B cell (primary cell): ENCODE data around the gene BBS2. TPM values are rescaled to one million over a fixed set of nuclear protein-coding genes. Genes with fewer than 3 reads are reported as not detected.

Source experiments
- ATAC-seq: fragments of 200-7000 bp; cut with Tn5 transposase; one replicate; pipeline ENCODE4 v1.10.0; 2021; ENCODE audit warnings: low read depth, mild to moderate bottlenecking, moderate number of reproducible peaks, moderate library complexity
- CTCF ChIA-PET: fragments of 350-600 bp; sonication (Branson Sonifier 250); formaldehyde crosslinking; loops from one replicate; lab custom pipeline; 2021; ENCODE audit warnings: antibody characterized with exemption, inconsistent platforms; lab: Charles Lee
- POLR2A ChIA-PET: fragments of 350-600 bp; sonication (Branson Sonifier 250); formaldehyde crosslinking; loops from one replicate; lab custom pipeline; 2021; ENCODE audit warnings: antibody characterized with exemption; lab: Charles Lee
- DNase-seq: peaks from one replicate; pipeline ENCODE4 v3.0.0; 2013
- H2AFZ ChIP-seq: 2 replicates; pipeline ENCODE4 v1.6.1; 2012; ENCODE audit warnings: mild to moderate bottlenecking, low read depth, low read length; ENCODE audit not compliant: insufficient read depth, poor library complexity, severe bottlenecking
- H3K27ac ChIP-seq, 2 donors: 1 replicate in 1 of 2; 2 replicates in 1 of 2; pipeline ENCODE4 v1.5.1; 2012 to 2013; ENCODE audit warnings: low read length in 2 of 2, mild to moderate bottlenecking in 2 of 2, moderate library complexity in 1 of 2
- H3K27me3 ChIP-seq, 4 experiments: fragments of 200-600 bp in 1 of 4; sonication (generic) in 1 of 4; replicated peaks in 1 of 4; 1 replicate in 2 of 4; 2 replicates in 2 of 4; pipeline versions ENCODE4 v1.6.1 to v1.7.0; 2013 to 2016; ENCODE audit warnings: low read length in 3 of 4, mild to moderate bottlenecking in 2 of 4, mixed read lengths in 1 of 4, moderate library complexity in 1 of 4; ENCODE audit not compliant: insufficient read depth in 4 of 4, control insufficient read depth in 3 of 4; ENCODE audit errors: control extremely low read depth in 1 of 4
- H3K36me3 ChIP-seq, 2 experiments: replicated peaks in 1 of 2; 1 replicate in 1 of 2; 2 replicates in 1 of 2; pipeline versions ENCODE4 v1.6.1 to v1.7.1; 2013; ENCODE audit warnings: low read length in 1 of 2; ENCODE audit not compliant: insufficient read depth in 2 of 2, control insufficient read depth in 1 of 2; ENCODE audit errors: control extremely low read depth in 1 of 2, extremely low read depth in 1 of 2
- H3K4me1 ChIP-seq, 2 donors: fragments of 200-600 bp in 1 of 2; sonication (generic) in 1 of 2; 1 replicate in 1 of 2; 2 replicates in 1 of 2; pipeline versions ENCODE4 v1.5.1 to v1.6.1; 2013 to 2017; ENCODE audit warnings: low read length in 2 of 2; ENCODE audit not compliant: control insufficient read depth in 2 of 2, insufficient read depth in 2 of 2
- H3K4me2 ChIP-seq: replicated peaks from 2 replicates; pipeline ENCODE3; 2012; ENCODE audit warnings: mild to moderate bottlenecking, low read depth, low read length; ENCODE audit not compliant: poor library complexity, severe bottlenecking
- H3K4me3 ChIP-seq, 5 experiments: fragments of 200-600 bp in 1 of 5; sonication (generic) in 1 of 5; 1 replicate in 3 of 5; 2 replicates in 2 of 5; pipeline versions ENCODE4 v1.5.1 to v1.7.0; 2011 to 2016; ENCODE audit warnings: low read length in 4 of 5, mild to moderate bottlenecking in 4 of 5, low read depth in 2 of 5, control low read depth in 1 of 5, moderate library complexity in 1 of 5; ENCODE audit not compliant: insufficient read depth in 1 of 5; ENCODE audit errors: control extremely low read depth in 1 of 5, extremely low read depth in 1 of 5
- H3K79me2 ChIP-seq: fragments of 200-600 bp; sonication (generic); one replicate; pipeline ENCODE4 v1.6.0; 2016; ENCODE audit warnings: low read length; ENCODE audit not compliant: control insufficient read depth, insufficient read depth
- H3K9ac ChIP-seq: fragments of 200-600 bp; sonication (generic); 2 replicates; pipeline ENCODE4 v1.6.1; 2017; ENCODE audit warnings: mild to moderate bottlenecking, low read length, moderate library complexity
- H3K9me3 ChIP-seq, 3 donors: one replicate each; pipeline versions ENCODE4 v1.6.1 to v1.7.1; 2013; ENCODE audit warnings: low read length in 2 of 3; ENCODE audit not compliant: control insufficient read depth in 2 of 3, insufficient read depth in 1 of 3; ENCODE audit errors: control extremely low read depth in 1 of 3
- H4K20me1 ChIP-seq: 2 replicates; pipeline ENCODE4 v1.6.0; 2012; ENCODE audit warnings: mild to moderate bottlenecking, low read length; ENCODE audit not compliant: insufficient read depth, control insufficient read depth, poor library complexity, severe bottlenecking
- H3K27ac Mint-ChIP-seq: one replicate; pipeline ENCODE4 v1.8.0; 2021; ENCODE audit warnings: mixed read lengths
- H3K27me3 Mint-ChIP-seq: one replicate; pipeline ENCODE4 v1.8.0; 2021; ENCODE audit warnings: mixed read lengths
- H3K4me1 Mint-ChIP-seq: one replicate; pipeline ENCODE4 v1.8.0; 2021; ENCODE audit warnings: mixed read lengths
- H3K4me3 Mint-ChIP-seq: one replicate; pipeline ENCODE4 v1.8.0; 2021; ENCODE audit warnings: mixed read lengths
- H3K9me3 Mint-ChIP-seq: one replicate; pipeline ENCODE4 v1.8.0; 2022; ENCODE audit warnings: mixed read lengths; ENCODE audit not compliant: insufficient read depth
- CTCF ChIP-seq: fragments of 200-600 bp; IDR thresholded peaks from one replicate; pipeline ENCODE4 v1.8.0; 2022; ENCODE audit warnings: antibody characterized with exemption, mild to moderate bottlenecking
- EZH2 ChIP-seq: IDR thresholded peaks from 2 replicates; pipeline ENCODE4 v1.6.1; 2012; ENCODE audit warnings: borderline replicate concordance, low read depth, mild to moderate bottlenecking, moderate library complexity, low read length; ENCODE audit not compliant: insufficient read depth, poor library complexity, severe bottlenecking
- WGBS: methylation state at CpG from one replicate; pipeline ENCODE4 v1.1.5; 2013; ENCODE audit warnings: missing lambda C conversion rate; ENCODE audit not compliant: insufficient coverage; 5-methylcytosine and 5-hydroxymethylcytosine counted together
- intact Hi-C: fragments of 100-400 bp; cut with micrococcal nuclease; formaldehyde crosslinking; loops from one replicate; pipeline ENCODE4 v1.10.0; 2022
- polyA plus RNA-seq: library from polyadenylated mRNA; depleted of rRNA; stranded (reverse); fragments of >200 nt; gene quantifications from 2 replicates; pipeline ENCODE4 v1.2.3, GENCODE V29; 2012
- total RNA-seq, 2 donors: library from RNA; stranded (reverse); fragments of 120-200 nt in 1 of 2; gene quantifications; 1 replicate in 1 of 2; 2 replicates in 1 of 2; pipeline versions ENCODE4 v1.2.3 to v1.2.4, GENCODE V29; 2013 to 2022

Gene BBS2
- total and polyA plus RNA-seq, 2 donors (not counting 1 experiment from before 2014, with no cell fraction given) = 49.4 to 63.4 TPM

DNA sequence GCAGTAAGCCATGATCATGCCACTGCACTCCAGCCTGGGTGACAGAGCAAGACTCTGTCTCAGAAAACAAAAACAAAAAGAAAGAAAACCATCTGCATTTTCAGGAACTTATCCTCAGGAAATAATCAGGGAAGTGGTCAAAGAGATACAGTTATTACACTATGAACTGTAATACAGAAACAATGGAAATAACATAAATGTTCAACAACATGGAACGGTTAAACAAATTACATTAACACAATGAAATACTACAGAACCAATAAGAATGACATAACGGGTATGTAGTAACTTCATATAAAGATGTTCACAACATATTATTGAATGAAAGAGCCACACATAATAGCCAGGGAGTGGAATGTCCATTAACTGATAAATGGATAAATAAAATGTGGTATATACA is 6.7 kb downstream of the BBS2 start:
- H3K9ac ChIP-seq = no peak overlapping the region
- Mint-ChIP-seq H3K4me1 (peaks cover 28% of the 10 kb centered on the region), H3K27me3 (no peaks in the 10 kb centered on the region), H3K9me3 (no peaks in the 10 kb centered on the region), H3K4me3 (no peak overlapping the region), H3K27ac (no peak overlapping the region)
- no peak for DNase-seq
- peaks cover 5 to 45% of the 10 kb centered on the region in 2 experiments for H3K36me3 ChIP-seq
- ChIA-PET CTCF (interaction anchor here (0.8 to 3.0 kb wide), 8 partner anchors 17 to 194 kb away, joined by 3 to 50 read pairs (median 6); no protein-coding TSS in a partner anchor), POLR2A (no interaction called here)
- TF ChIP-seq CTCF (no peak), EZH2 (no peak)
- no peaks in the 10 kb centered on the region for H3K4me1 ChIP-seq
- no peaks in the 10 kb centered on the region for H3K9me3 ChIP-seq
- peaks cover 23% of the 10 kb centered on the region for H4K20me1 ChIP-seq
- no peak overlapping the region for H3K4me2 ChIP-seq
- H3K4me3 ChIP-seq = no peak overlapping the region
- WGBS = no CpG with 5 or more reads among the region's 2 CpGs
- peaks cover 19% of the 10 kb centered on the region for H3K79me2 ChIP-seq
- intact Hi-C loops = no loop called here
- no peak overlapping the region for H2AFZ ChIP-seq
- no peak overlapping the region for H3K27ac ChIP-seq
- H3K27me3 ChIP-seq = no peaks in the 10 kb centered on the region
- ATAC-seq = no peak

GRCh38 chr16:56512025-56512424 is 7.8 kb downstream of the BBS2 start:
- no CpG with 5 or more reads among the region's 1 CpG for WGBS
- no peak overlapping the region for H3K4me3 ChIP-seq
- H3K27ac Mint-ChIP-seq = no peak overlapping the region
- TF ChIP-seq CTCF = no peak
- no peak for TF ChIP-seq EZH2
- H3K4me2 ChIP-seq = no peak overlapping the region
- peaks cover 5 to 53% of the 10 kb centered on the region in 2 experiments for H3K36me3 ChIP-seq
- peaks cover 23% of the 10 kb centered on the region for H4K20me1 ChIP-seq
- DNase-seq (no peak), ATAC-seq (no peak)
- intact Hi-C loops = no loop called here
- peaks cover 20% of the 10 kb centered on the region for H3K4me1 Mint-ChIP-seq
- H2AFZ ChIP-seq = no peak overlapping the region
- H3K9me3 ChIP-seq = no peaks in the 10 kb centered on the region
- H3K27ac ChIP-seq = no peak overlapping the region
- H3K79me2 ChIP-seq = peaks cover 14% of the 10 kb centered on the region
- H3K4me3 Mint-ChIP-seq = no peak overlapping the region
- H3K4me1 ChIP-seq = no peaks in the 10 kb centered on the region
- no peaks in the 10 kb centered on the region for H3K27me3 Mint-ChIP-seq
- H3K9me3 Mint-ChIP-seq = no peaks in the 10 kb centered on the region
- POLR2A ChIA-PET = no interaction called here
- no peaks in the 10 kb centered on the region for H3K27me3 ChIP-seq
- no peak overlapping the region for H3K9ac ChIP-seq
- CTCF ChIA-PET = interaction anchor here (0.9 to 1.7 kb wide), 3 partner anchors 18 to 190 kb away, joined by 3 to 6 read pairs (median 5); no protein-coding TSS in a partner anchor
